Activated effector memory CD4-positive, alpha-beta T cell treated with Interleukin-2 at 50 U/mL for 16 hours (primary cell): ENCODE data around the gene LAMTOR2.
"Not testable (repeated sequence)": the region's sequence is repeated elsewhere in the genome, so short reads cannot be mapped to it uniquely, and the experiment has no call there.

Experiments used
- DNase-seq: peaks from one replicate; pipeline ENCODE4 v3.0.0-alpha.2; 2020

LAMTOR2 gene

DNA sequence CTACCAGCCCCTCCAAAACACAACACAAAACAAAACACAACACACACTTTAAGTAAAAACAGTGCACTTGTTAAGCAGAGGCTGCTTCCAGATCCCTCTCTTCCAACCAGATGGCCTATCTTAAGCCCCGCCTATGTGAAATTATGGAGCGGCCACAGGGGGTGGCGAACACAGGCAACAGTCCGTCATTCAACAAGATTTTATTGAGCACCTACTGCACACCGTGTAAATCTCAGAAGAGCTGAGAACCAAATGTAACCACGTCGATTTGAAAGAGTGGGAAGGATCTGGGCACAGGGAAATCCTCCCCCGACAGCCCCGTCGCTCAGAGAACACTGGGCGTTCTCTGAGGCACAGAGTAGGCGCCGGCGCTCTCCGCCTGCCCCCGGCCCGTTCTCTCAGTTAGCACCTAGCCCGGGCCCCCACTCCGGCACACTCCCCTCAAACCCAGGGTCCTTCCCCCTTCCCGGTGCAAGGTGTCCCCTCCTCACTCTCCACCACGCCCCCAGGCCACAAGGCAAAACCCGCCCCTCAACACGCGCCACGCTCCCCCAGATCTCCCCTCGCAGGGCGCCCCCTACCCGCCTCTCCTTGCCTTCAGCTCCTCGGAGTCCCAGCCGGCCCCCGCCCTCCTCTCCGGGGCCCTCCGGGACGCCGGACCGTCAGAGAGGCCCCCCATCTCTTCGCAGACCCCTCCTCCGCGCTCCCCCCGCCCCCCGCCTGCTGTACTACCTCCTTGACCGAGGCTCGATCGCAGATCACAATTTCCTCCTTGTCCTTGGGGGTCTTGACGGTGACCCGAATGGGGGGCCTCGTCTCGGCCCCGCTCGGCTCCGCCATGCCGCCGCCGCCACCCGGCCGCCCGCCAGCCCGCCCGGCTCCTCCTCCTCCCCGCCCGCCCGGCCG, 1.5 kb upstream of the LAMTOR2 start:
- peak; percentile 54 for DNase-seq

DNA sequence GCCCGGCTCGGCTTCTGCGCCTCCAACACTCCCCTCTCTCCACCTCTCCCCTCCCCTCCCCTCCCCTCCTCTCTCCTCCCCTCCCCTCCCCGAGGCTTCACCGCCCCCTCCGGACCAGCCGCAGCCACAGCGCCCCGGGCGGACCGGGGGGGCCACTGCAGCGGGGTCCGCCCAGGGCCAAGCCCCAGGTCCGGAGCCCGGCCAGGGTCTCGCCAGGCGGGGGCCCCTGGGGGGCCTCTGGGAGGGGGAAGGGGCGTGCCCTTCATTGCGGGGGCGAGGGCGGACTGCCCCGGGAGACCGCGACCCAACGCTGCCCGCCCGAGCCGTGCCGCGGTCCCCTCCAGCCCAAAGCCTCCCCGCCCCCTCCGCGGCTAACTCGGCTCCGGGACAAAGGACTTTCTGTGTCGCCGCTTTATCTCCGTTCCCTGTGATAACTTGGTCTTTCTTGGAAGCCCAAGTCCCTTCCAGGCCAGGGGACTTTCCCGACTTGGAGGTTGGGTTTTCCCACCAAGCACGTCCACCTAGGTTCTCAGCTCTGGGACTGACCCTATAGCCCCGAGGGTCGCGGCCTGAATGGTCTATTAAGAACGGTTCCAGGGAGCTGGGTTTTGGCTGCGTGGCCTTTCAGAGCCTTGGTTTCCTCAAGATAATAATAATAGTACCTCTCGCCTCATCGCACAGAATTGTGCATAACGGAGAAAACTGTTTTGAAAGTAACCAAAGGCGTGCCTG, 648 bp upstream of the LAMTOR2 start, which contains the start of gene UBQLN4:
Gene UBQLN4, minus strand, starts transcription at position 31 of the 732 bp plus-strand sequence. CDS start 97 bp downstream, outside the sequence.
- DNase-seq: peak; percentile 81

GRCh38 chr1:156055281-156056048, 883 bp downstream of the LAMTOR2 start:
- no peak for DNase-seq

DNA sequence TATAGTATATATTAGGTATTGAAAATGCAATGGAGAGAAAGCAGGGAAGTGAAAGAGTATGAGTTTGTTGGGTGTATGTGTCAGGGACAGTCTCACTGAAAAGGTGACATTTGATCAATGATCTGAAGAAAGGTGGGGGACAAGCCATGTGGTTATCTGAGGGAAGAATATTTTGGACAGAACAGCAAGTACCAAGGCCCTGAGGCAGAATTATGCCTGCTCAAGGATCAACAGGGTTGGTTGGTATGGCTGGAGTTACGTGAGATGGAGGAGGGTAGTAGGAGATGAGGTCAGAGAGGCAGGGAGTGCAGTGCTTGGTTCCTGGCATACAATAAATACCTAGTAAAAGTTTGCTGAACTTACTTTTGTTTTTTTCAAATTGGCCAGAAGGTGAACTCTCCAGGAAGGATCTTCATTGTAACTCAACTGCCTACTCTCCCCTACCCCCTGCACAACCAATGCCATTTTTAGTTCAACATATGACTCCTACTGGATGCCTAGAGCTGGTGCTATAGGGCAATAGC, 1.8 kb downstream of the LAMTOR2 start:
- no peak for DNase-seq

DNA sequence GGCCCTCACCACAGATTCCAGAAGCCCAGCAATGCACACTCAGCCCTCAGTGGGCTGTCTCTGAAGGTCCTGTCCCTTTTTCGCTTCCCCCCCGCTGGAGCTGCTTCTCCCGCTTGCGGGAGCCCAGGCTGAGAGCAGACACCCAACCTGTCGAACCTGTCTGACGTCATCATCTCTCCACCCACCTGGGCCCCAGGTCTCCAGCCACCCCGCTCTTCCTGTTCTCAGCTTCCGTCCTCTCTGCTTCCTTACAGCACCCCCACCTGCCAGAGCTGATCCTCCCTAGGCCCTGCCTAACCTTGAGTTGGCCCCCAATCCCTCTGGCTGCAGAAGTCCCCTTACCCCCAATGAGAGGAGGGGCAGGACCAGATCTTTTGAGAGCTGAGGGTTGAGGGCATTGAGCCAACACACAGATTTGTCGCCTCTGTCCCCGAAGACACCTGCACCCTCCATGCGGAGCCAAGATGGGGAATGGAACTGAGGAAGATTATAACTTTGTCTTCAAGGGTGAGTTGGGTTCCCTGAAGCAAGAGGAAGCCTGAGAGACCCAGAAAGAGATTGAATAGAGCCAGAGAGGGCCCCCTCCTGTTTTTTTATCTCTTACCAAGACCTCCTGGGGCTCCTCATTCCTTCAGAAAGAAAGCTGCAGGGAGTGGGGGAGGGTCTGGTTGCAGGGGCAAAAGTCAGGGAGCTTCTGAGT, 6.5 kb downstream of the LAMTOR2 start, which contains the start of gene RAB25:
Gene RAB25, plus strand, starts transcription at position 224 of the 700 bp plus-strand sequence. Its CDS starts 241 bp downstream, at position 465.
- no peak for DNase-seq

GRCh38 chr1:156062189-156062588, 7.6 kb downstream of the LAMTOR2 start:
- DNase-seq: no peak

GRCh38 chr1:156063997-156064285, 9.4 kb downstream of the LAMTOR2 start:
- DNase-seq: no peak

GRCh38 chr1:156064615-156065014, 10.0 kb downstream of the LAMTOR2 start:
- DNase-seq: no peak

- DNase-seq: no peak
Observed at GRCh38 chr1:156065212-156065611, 10.6 kb downstream of the LAMTOR2 start.

- DNase-seq: no peak
Observed at GRCh38 chr1:156065871-156066270, 11.3 kb downstream of the LAMTOR2 start.

DNA sequence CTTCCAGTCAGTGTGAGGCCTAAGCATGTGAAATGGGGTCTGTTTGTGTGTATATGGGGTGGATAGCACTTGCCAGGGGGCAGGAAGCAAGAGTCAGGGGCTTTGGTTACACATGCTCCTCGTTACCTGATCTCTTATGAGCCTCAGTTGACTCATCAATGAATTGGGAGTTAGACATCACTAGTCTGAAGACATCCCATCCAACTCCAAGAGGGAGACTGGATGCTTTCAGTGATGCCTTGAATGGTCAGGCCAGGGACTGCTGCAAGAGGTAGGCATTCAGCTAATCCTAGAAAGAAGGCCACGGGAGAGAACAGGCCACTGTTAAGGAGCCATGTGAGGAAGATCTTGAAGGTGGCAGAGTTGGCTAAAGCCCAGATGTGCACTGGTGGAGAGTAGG, 12.7 kb downstream of the LAMTOR2 start:
- DNase-seq: no peak

GRCh38 chr1:156069490-156070455, 15.2 kb downstream of the LAMTOR2 start:
- DNase-seq: no peak

- DNase-seq: no peak
Observed at GRCh38 chr1:156070548-156070947, 16.0 kb downstream of the LAMTOR2 start.

GRCh38 chr1:156071332-156071816, 16.8 kb downstream of the LAMTOR2 start:
- not testable (repeated sequence) for DNase-seq

DNA sequence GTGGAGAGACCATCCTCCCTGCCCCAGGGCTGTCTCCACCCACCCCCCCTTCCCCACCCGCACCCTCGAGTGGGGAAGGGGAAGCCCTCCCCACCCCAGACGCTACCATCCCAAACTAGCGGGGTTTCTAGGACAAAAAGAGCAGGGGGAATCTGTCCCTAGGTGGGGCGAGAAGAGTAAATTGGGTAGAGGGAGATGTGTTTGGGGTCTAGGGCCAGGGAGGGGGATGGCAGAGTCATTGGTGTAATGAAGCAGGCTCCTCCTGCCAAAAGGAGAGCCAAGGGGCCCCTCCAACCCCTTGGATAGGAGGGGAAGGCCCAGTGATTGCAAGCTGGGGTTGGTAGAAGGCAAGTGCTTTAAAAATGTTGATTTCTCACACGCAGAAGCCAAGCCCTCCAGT, 17.7 kb downstream of the LAMTOR2 start:
- DNase-seq: no peak

DNA sequence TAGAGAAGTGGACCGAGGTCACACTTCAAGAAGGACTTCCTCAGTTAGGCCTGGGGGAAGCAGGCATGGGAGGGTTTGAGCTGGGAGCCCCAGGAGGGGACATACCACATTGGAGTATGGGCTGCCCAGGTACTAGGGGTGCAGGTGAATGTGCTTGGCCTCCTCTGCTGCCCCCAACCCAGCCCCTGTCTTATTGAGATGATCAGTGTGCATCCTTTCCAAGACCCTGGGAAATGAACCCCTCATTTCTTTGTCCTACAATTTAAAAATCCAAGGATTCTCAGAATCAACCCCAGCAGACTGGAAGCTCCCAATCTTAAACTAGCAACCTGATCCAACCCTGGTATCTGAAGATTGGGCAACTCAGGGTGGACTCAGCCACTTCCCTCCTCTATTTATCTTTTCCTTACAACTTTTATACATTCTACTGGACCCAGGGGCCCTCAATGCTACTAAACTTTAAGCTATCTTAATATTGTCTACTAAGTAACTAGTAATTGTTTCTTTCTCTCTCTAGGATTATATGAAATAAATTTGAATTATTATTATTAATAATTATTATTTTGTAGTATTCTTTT, 18.6 kb downstream of the LAMTOR2 start:
- DNase-seq: no peak

DNA sequence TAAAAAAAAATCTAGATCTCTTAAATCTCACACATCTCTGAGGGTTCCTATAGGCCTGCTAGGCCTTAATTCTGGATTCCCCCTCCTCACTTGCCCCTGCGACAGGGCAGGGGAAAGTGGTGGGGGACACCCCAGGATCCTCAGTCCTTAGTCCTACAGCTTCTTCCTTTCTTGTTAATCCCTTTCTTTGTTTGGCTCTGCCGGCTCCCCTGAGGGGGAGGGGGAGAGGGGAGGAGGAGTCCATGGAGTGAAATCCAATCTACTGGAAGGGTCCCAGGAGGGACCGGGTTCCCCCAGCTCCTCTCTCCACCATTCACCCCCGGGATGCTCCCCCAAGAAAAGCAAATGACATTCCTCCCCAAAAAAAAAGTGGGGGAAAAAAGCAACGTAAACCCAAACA, 19.2 kb downstream of the LAMTOR2 start:
- DNase-seq: no peak

GRCh38 chr1:156074661-156075060, 20.1 kb downstream of the LAMTOR2 start:
- DNase-seq: no peak

- DNase-seq: no peak
Observed at GRCh38 chr1:156075162-156075561, 20.6 kb downstream of the LAMTOR2 start.

- DNase-seq: no peak
Observed at GRCh38 chr1:156075775-156076204, 21.2 kb downstream of the LAMTOR2 start.
